Body of pancreas (tissue), 4 donors: ENCODE results near the gene SV2B. TPM values are rescaled to one million over a fixed set of nuclear protein-coding genes. Genes with fewer than 3 reads are reported as not detected.

Experiments
- ATAC-seq: fragments of 150-250 bp; one replicate; pipeline ENCODE4 v1.9.1; 2016
- DNase-seq, 4 donors: peaks; one replicate each; pipeline ENCODE4 v3.0.0-alpha.2; 2019
- H3K27ac ChIP-seq, 4 donors: fragments of 200-600 bp; sonication (generic); 1 replicate in 3 of 4; 2 replicates in 1 of 4; pipeline versions ENCODE4 v1.5.1 to v1.6.1; 2016 to 2019; ENCODE audit warnings: mild to moderate bottlenecking in 1 of 4, mixed read lengths in 1 of 4, moderate library complexity in 1 of 4
- H3K27me3 ChIP-seq, 2 donors: fragments of 200-600 bp; sonication (generic); one replicate each; pipeline ENCODE4 v1.6.0; 2016; ENCODE audit warnings: mild to moderate bottlenecking in 1 of 2
- H3K36me3 ChIP-seq, 2 donors: fragments of 200-600 bp; sonication (generic); replicated peaks in 1 of 2; 2 replicates each; pipeline ENCODE4 v1.5.1; 2016; ENCODE audit warnings: low read depth in 2 of 2; ENCODE audit not compliant: insufficient read depth in 1 of 2
- H3K4me1 ChIP-seq: fragments of 200-600 bp; sonication (generic); one replicate; pipeline ENCODE4 v1.6.0; 2016
- H3K4me3 ChIP-seq, 2 donors: fragments of 200-600 bp; sonication (generic); 1 replicate in 1 of 2; 2 replicates in 1 of 2; pipeline ENCODE4 v1.5.1; 2016 to 2019
- H3K9me3 ChIP-seq, 3 donors: fragments of 200-600 bp; sonication (generic); 1 replicate in 2 of 3; 2 replicates in 1 of 3; pipeline ENCODE4 v1.5.1; 2016
- CTCF ChIP-seq, 7 experiments: fragments of 450-650 bp in 4 of 7; fragments of 200-600 bp in 3 of 7; sonication (generic) in 3 of 7; IDR thresholded peaks; one replicate each; pipeline ENCODE4 v1.5.1; 2016 to 2019; ENCODE audit warnings: antibody characterized with exemption in 7 of 7
- POLR2A ChIP-seq, 3 donors: fragments of 450-650 bp; IDR thresholded peaks; one replicate each; pipeline ENCODE4 v1.6.1; 2016; ENCODE audit warnings: antibody characterized with exemption in 3 of 3, mild to moderate bottlenecking in 2 of 3
- whole genome bisulfite sequencing, 2 donors: methylation state at CpG; one replicate each; pipeline ENCODE4 v1.1.5; 2017; 5-methylcytosine and 5-hydroxymethylcytosine counted together
- intact Hi-C: fragments of 100-400 bp; cut with DNase I; formaldehyde crosslinking; loops from one replicate; pipeline ENCODE4 v1.15.1; 2023
- total RNA-seq, 2 donors: library from RNA; depleted of rRNA; stranded (reverse); fragments of >200 nt; gene quantifications; one replicate each; pipeline ENCODE4 v1.1.0, GENCODE V29; 2016

The SV2B gene
- total RNA-seq, 2 donors from 2014 or later = 0.78 to 20.4 TPM

DNA sequence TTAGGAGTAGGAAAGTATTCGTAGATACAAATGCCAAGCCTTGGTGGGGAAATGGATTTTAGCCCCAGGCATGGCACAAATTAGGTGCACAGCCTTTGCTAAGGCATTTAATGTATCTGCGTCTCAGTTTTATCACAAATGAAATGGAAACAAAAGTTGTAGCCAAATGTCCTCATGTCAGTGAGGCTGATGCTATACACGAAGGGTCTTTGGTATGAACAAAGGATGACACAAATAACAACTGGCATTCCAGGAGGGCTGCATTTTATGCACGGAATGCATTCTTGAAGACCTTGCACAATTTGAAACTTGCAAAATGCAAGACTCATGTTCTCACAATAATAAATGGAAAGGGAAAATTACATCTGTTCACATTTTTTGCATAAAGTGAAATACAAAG, 181.9 kb downstream of the SV2B start:
- Histone ChIP-seq H3K9me3 (no peaks in the 10 kb centered on the region), H3K4me3 (no peak overlapping the region), H3K27ac (no peak overlapping the region), H3K4me1 (no peaks in the 10 kb centered on the region), H3K36me3 (no peaks in the 10 kb centered on the region), H3K27me3 (no peaks in the 10 kb centered on the region)
- no peak for ATAC-seq
- WGBS, 2 donors = 69 to 71% methylated on average over 4 of the region's 4 CpGs
- TF ChIP-seq CTCF (IDR thresholded peaks at IDR 0.05) (no peak), POLR2A (IDR thresholded peaks at IDR 0.05) (no peak)
- intact Hi-C loops = no loop called here
- no peak for DNase-seq

DNA sequence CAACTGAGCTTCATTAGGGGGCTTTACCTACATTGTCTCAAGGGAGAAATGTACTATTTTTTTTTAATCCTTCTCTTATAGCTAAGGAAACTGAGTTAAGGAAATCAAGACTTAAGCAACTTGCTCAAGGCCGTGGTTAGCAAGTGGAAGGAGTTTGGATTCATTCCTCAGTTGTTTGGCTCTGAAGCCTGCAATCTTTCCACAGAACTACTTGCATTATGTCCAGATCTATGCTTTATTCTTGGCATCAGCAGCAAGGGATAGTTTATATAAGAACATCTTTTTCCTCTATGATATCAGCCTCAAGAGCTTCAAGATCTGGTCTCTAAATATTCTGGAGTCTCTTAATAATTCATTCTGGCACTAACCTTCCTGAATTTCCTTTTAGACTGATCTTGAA, 182.4 kb downstream of the SV2B start:
- no peak for DNase-seq
- ATAC-seq = no peak
- Histone ChIP-seq H3K4me1 (no peaks in the 10 kb centered on the region), H3K36me3 (no peaks in the 10 kb centered on the region), H3K27me3 (no peaks in the 10 kb centered on the region), H3K9me3 (no peaks in the 10 kb centered on the region), H3K4me3 (no peak overlapping the region), H3K27ac (no peak overlapping the region)
- WGBS, 2 donors = 36 to 66% methylated on average over 1 of the region's 1 CpG
- TF ChIP-seq POLR2A (IDR thresholded peaks at IDR 0.05) (no peak), CTCF (IDR thresholded peaks at IDR 0.05) (no peak)
- intact Hi-C loops = no loop called here

DNA sequence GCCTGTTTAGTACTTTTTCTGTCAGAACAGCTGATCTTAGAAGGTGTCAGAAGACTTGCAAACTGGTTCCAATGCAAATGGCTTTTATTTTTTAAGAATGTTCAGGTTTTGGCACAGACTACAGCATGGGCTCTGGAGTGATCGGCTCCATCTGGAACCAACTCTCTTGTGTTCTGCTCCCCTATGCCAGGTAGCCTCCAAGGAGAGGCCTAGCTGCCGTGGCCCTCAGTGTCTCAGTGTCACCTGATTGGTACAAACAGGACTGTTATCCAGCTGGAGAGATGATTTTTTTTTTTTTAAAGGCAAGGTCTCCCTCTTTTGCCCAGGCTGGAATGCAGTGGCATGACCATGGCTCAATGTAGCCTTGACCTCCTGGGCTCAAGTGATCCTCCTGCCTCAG, 183.1 kb downstream of the SV2B start:
- intact Hi-C loops = no loop called here
- TF ChIP-seq POLR2A (IDR thresholded peaks at IDR 0.05) = no peak
- no peak for TF ChIP-seq CTCF (IDR thresholded peaks at IDR 0.05)
- DNase-seq = no peak

GRCh38 chr15:91284758-91285466, 184.9 kb downstream of the SV2B start:
- H3K27me3 ChIP-seq = no peaks in the 10 kb centered on the region
- TF ChIP-seq CTCF (IDR thresholded peaks at IDR 0.05) = no peak
- TF ChIP-seq POLR2A (IDR thresholded peaks at IDR 0.05) = no peak
- no peak overlapping the region for H3K27ac ChIP-seq
- intact Hi-C loops = no loop called here
- H3K36me3 ChIP-seq = no peaks in the 10 kb centered on the region
- ATAC-seq (no peak), DNase-seq (no peak)
- no peak overlapping the region for H3K4me3 ChIP-seq
- no peaks in the 10 kb centered on the region for H3K9me3 ChIP-seq
- H3K4me1 ChIP-seq = no peaks in the 10 kb centered on the region
- 55 to 61% methylated on average over 13 of the region's 13 CpGs for WGBS, 2 donors

More for the DNA sequence above, 183.1 kb downstream of the SV2B start:
- no peaks in the 10 kb centered on the region for H3K27me3 ChIP-seq
- no peak overlapping the region for H3K27ac ChIP-seq
- no peaks in the 10 kb centered on the region for H3K9me3 ChIP-seq
- no peak overlapping the region for H3K4me3 ChIP-seq
- H3K36me3 ChIP-seq = no peaks in the 10 kb centered on the region
- no peaks in the 10 kb centered on the region for H3K4me1 ChIP-seq
- WGBS, 2 donors = 77 to 78% methylated on average over 2 of the region's 2 CpGs
- no peak for ATAC-seq

DNA sequence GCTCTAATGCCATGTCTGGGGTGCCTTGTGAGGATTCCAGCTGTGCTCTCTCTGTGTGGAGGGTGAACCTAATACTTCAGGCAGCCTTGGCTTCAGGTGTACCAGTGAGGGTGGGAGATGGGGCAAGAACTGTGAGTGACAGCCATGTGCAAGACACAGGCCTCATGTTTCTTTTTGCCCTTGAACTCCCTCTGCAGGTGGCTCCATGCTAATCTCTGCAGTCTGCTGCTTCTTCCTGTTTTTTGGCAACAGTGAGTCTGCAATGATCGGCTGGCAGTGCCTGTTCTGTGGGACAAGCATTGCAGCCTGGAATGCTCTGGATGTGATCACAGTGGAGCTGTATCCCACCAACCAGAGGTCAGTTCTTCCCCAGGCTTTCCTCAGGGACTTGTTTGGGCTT, 189.3 kb downstream of the SV2B start:
- intact Hi-C loops = no loop called here
- WGBS, 2 donors = 58% methylated on average over 1 of the region's 1 CpG; no CpG with 5 or more reads in 1 of the 2 donors

More for the DNA sequence above, 189.3 kb downstream of the SV2B start:
- no peak overlapping the region for H3K27ac ChIP-seq
- H3K4me1 ChIP-seq = no peaks in the 10 kb centered on the region
- DNase-seq = no peak
- no peak for ATAC-seq
- H3K36me3 ChIP-seq = no peaks in the 10 kb centered on the region
- H3K27me3 ChIP-seq = no peaks in the 10 kb centered on the region
- no peak for TF ChIP-seq CTCF (IDR thresholded peaks at IDR 0.05)
- no peak for TF ChIP-seq POLR2A (IDR thresholded peaks at IDR 0.05)
- H3K4me3 ChIP-seq = no peak overlapping the region
- H3K9me3 ChIP-seq = no peaks in the 10 kb centered on the region
